Ramos (cell line): ENCODE results near the gene PRDX1.
"Not testable (repeated sequence)": the region's sequence is repeated elsewhere in the genome, so short reads cannot be mapped to it uniquely, and the experiment has no call there.

ENCODE experiments used
- in situ Hi-C: fragments of 300-500 bp; cut with MboI; formaldehyde crosslinking; loops from one replicate; pipeline ENCODE4 v1.14.3; 2022; ENCODE audit warnings: low sequenced_read_pairs; ENCODE audit not compliant: unreplicated experiment

PRDX1 gene

DNA sequence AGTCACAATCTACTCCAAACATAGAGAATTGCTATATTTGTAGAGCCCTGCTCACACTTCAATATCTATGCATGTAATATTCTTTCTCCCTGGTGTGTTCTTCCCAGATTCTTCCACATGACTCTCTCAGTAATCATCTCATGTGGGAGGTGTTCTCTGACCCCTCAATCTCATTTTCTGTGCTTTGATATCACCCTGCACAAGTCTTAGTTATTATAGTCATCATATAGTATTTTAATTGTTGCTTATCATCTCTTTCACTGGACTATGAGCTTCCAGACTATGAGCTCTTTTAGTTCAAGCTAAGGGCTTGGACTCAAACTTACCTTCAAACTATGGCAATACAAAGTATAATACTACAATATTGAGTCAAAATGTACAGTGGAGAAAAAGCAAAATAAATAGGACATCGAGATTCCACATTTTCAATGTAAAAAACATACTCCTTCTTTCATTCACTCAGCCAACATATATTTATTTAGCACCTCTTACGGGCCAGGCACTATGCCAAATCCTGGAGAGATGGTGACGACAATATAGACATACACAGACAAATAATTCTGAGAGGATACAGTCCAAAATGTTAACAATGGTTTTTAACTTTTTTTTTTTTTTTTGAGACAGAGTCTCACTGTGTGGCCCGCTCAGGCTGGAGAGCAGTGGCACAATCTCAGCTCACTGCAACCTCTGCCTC lies 43.4 kb downstream of the PRDX1 start:
- in situ Hi-C loops = no loop called here

- in situ Hi-C loops = no loop called here
Measured at GRCh38 chr1:45477646-45478045, 44.0 kb downstream of the PRDX1 start.

- in situ Hi-C loops = not testable (repeated sequence)
Measured at GRCh38 chr1:45474194-45474593, 47.5 kb downstream of the PRDX1 start.

DNA sequence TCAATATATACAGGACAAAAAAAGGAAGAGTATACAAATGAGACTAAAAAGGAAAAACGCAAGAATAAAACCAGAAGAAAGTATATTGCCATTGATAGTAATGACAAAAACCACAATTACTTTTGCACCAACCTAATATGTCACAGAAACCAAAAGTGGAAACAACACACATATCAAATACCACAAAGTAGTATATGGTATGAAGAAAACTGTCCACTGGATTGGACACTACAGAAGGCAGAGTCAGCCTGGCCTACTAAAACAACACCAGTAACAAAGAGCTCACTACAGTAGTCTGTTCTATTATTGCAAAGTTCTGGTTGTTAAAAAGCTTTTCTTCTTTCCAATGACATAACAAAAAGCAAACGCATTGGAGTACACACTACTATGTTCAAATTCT lies 48.4 kb downstream of the PRDX1 start:
- in situ Hi-C loops = no loop called here

DNA sequence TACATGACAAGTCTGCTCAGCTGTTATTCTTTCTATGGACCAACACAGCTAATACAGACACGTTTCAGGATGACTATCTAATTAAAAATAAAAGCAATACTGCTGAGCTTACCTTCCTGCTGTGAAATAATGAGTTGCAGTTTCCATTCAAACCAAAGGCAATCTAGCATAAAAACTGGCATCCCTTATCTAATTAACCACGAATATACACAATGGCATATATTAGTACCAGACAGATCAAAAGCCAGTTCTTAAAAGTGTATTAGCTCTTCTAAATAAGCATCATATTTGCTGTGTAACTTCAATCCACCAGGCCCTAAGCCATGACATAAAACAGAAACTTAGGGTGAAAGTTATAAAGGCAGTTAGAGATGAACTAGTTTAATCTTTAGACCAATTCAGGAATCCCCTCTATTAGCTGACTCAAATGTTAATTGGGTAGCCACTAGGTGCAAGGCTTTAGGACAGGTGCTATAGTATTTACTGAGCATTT lies 51.3 kb downstream of the PRDX1 start:
- in situ Hi-C loops = no loop called here

- in situ Hi-C loops = not testable (repeated sequence)
Measured at GRCh38 chr1:45467353-45467752, 54.3 kb downstream of the PRDX1 start.

- in situ Hi-C loops = no loop called here
Measured at GRCh38 chr1:45465277-45465676, 56.4 kb downstream of the PRDX1 start.
